ENCODE results near the gene PALLD.
A peak's percentile ranks its signal among the peaks of the same experiment; 100 is the strongest.

PALLD gene

DNA sequence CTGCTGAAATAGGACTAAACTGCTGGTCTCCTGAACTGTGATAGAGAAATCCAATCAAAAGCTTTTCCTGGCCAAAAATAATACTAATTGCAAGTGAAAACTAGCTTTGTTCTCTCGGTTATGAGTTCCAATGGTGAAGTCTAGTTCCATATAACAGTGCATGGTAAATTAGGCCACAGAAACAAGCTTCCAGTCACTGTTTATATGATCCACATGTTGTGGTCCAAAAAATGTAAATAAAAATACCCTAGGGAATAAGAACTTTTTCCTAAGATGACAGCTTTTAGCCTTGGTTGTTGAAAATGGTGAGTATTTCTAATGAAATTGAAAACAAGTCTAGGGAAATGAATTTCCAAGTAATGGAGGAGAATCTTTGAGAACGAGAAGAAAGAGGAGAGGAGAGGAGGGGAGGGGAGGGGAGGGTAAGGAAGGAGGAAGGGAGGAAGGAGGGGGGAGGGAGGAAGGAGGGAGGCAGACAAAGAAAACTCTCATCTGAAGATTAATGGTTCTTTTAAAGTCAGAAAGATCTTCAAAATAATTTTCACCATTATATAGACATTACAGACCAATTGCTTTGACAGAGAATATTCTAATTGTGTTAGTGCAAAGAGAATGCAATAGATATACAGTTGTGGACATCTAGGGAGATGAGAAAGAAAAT is 26.1 kb downstream of the PALLD start:
- H3K9me3 ChIP-seq (replicated peaks in 1 of 2; ENCODE audit: control insufficient read depth in 2 of 2, insufficient read depth in 1 of 2, low read depth in 1 of 2, low read length in 2 of 2): no peaks in the 10 kb centered on the region
- WGBS, 2 donors (ENCODE audit: extremely low coverage in 2 of 2, insufficient read length in 2 of 2, insufficient replicate concordance in 1 of 2): no CpG with 5 or more reads among the region's 2 CpGs
- no peak overlapping the region for H4K8ac ChIP-seq (ENCODE audit: low read depth, low read length)

DNA sequence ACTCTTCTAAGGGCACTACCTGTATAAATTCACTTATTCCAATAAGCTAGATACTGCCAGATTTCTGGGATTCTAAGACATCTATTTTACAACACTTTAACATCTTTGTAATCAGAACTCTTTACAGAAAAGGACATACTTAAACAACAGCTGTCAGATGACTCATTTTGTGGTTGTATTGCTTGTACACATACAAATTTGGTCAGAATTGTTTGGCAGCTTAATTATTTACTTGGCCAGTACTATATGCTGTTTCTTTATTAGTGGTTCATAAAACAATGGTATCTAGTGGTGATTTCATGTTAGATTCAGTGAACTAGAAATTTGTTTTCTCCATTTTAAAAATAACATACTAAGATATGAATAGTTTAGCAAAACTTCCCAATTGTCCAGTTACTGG is 27.2 kb downstream of the PALLD start:
- H2AK5ac ChIP-seq (ENCODE audit: low read depth, low read length): no peak overlapping the region
- no peaks in the 10 kb centered on the region for H3K9me3 ChIP-seq (replicated peaks in 1 of 2; ENCODE audit: control insufficient read depth in 2 of 2, insufficient read depth in 1 of 2, low read depth in 1 of 2, low read length in 2 of 2)
- no peak overlapping the region for H2BK12ac ChIP-seq (ENCODE audit: low read length)
- H3K23ac ChIP-seq (ENCODE audit: low read depth, low read length, poor library complexity): no peak overlapping the region
- H3K18ac ChIP-seq (ENCODE audit: low read length): no peak overlapping the region
- H2BK15ac ChIP-seq (ENCODE audit: low read length): no peak overlapping the region
- no peak for DNase-seq (ENCODE audit: low spot score)
- H2BK120ac ChIP-seq (ENCODE audit: low read depth, low read length): no peak overlapping the region
- H3K14ac ChIP-seq (ENCODE audit: low read length): no peak overlapping the region
- H3K27ac ChIP-seq (replicated peaks; ENCODE audit: low read length): no peak overlapping the region
- no peaks in the 10 kb centered on the region for H3K79me1 ChIP-seq (ENCODE audit: low read depth, low read length)
- H3K36me3 ChIP-seq (replicated peaks in 1 of 2; ENCODE audit: control insufficient read depth in 2 of 2, insufficient read depth in 2 of 2, low read length in 2 of 2): no peaks in the 10 kb centered on the region
- H3K4me2 ChIP-seq (ENCODE audit: insufficient read depth, low read length, poor library complexity, severe bottlenecking): no peak overlapping the region
- H4K8ac ChIP-seq (ENCODE audit: low read depth, low read length): no peak overlapping the region
- H3K4me3 ChIP-seq (ENCODE audit: low read length in 2 of 2): no peak overlapping the region
- no peak overlapping the region for H2AFZ ChIP-seq (ENCODE audit: low read length)
- no peak overlapping the region for H2BK5ac ChIP-seq (ENCODE audit: low read length)
- H4K91ac ChIP-seq (ENCODE audit: low read depth, low read length, poor library complexity): no peak overlapping the region
- H3K27me3 ChIP-seq (ENCODE audit: control insufficient read depth in 3 of 3, insufficient read depth in 3 of 3, low read depth in 1 of 3, low read length in 3 of 3): no peaks in the 10 kb centered on the region
- H3K9ac ChIP-seq (ENCODE audit: low read depth, low read length, poor library complexity): no peak overlapping the region
- no peaks in the 10 kb centered on the region for H3K4me1 ChIP-seq (ENCODE audit: control insufficient read depth in 2 of 2, insufficient read depth in 1 of 2, low read depth in 1 of 2, low read length in 2 of 2)
- no peak overlapping the region for H3K4ac ChIP-seq (ENCODE audit: low read length)

More for the DNA sequence above, 26.1 kb downstream of the PALLD start:
- Histone ChIP-seq H2AFZ (ENCODE audit: low read length) (peak overlapping the region; percentile 35), H3K27me3 (ENCODE audit: control insufficient read depth in 3 of 3, insufficient read depth in 3 of 3, low read depth in 1 of 3, low read length in 3 of 3) (no peaks in the 10 kb centered on the region), H3K18ac (ENCODE audit: low read length) (no peak overlapping the region), H2BK15ac (ENCODE audit: low read length) (no peak overlapping the region), H3K4me1 (ENCODE audit: control insufficient read depth in 2 of 2, insufficient read depth in 1 of 2, low read depth in 1 of 2, low read length in 2 of 2) (no peaks in the 10 kb centered on the region), H3K9ac (ENCODE audit: low read depth, low read length, poor library complexity) (no peak overlapping the region), H3K79me1 (ENCODE audit: low read depth, low read length) (no peaks in the 10 kb centered on the region), H3K4ac (ENCODE audit: low read length) (no peak overlapping the region), H3K36me3 (replicated peaks in 1 of 2; ENCODE audit: control insufficient read depth in 2 of 2, insufficient read depth in 2 of 2, low read length in 2 of 2) (no peaks in the 10 kb centered on the region), H4K91ac (ENCODE audit: low read depth, low read length, poor library complexity) (no peak overlapping the region), H2BK120ac (ENCODE audit: low read depth, low read length) (no peak overlapping the region), H3K27ac (replicated peaks; ENCODE audit: low read length) (no peak overlapping the region), H3K14ac (ENCODE audit: low read length) (no peak overlapping the region), H3K4me2 (ENCODE audit: insufficient read depth, low read length, poor library complexity, severe bottlenecking) (no peak overlapping the region), H2AK5ac (ENCODE audit: low read depth, low read length) (no peak overlapping the region), H2BK12ac (ENCODE audit: low read length) (no peak overlapping the region), H3K23ac (ENCODE audit: low read depth, low read length, poor library complexity) (no peak overlapping the region), H3K4me3 (ENCODE audit: low read length in 2 of 2) (no peak overlapping the region), H2BK5ac (ENCODE audit: low read length) (no peak overlapping the region)
- no peak for DNase-seq (ENCODE audit: low spot score)

DNA sequence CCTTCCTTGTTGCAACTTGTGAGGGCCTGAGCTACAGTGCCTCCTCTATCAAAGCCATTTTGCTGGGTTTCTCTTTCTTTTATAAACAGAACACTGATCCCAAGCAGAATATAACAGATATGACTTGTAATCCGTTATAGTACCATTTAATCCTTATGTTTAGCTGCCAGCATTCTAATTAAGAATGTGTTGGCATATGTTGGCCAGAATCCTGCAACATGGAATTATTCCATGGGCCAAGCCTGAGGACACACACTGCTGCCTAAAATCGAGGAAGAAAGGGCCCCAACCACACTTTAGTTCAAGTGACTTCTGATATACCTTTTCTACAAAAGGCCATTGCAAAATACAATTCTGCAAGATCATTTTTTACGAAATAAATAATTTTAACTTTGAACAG is 28.0 kb downstream of the PALLD start:
- WGBS, 2 donors (ENCODE audit: extremely low coverage in 2 of 2, insufficient read length in 2 of 2, insufficient replicate concordance in 1 of 2): no CpG with 5 or more reads among the region's 3 CpGs
- no peak overlapping the region for H3K4ac ChIP-seq (ENCODE audit: low read length)
- DNase-seq (ENCODE audit: low spot score): no peak
- no peak overlapping the region for H4K91ac ChIP-seq (ENCODE audit: low read depth, low read length, poor library complexity)
- H4K8ac ChIP-seq (ENCODE audit: low read depth, low read length): no peak overlapping the region
- no peaks in the 10 kb centered on the region for H3K36me3 ChIP-seq (replicated peaks in 1 of 2; ENCODE audit: control insufficient read depth in 2 of 2, insufficient read depth in 2 of 2, low read length in 2 of 2)
- H3K27ac ChIP-seq (replicated peaks; ENCODE audit: low read length): no peak overlapping the region
- H2BK120ac ChIP-seq (ENCODE audit: low read depth, low read length): no peak overlapping the region
- H3K18ac ChIP-seq (ENCODE audit: low read length): no peak overlapping the region
- no peaks in the 10 kb centered on the region for H3K79me1 ChIP-seq (ENCODE audit: low read depth, low read length)
- H3K4me2 ChIP-seq (ENCODE audit: insufficient read depth, low read length, poor library complexity, severe bottlenecking): no peak overlapping the region
- peak overlapping the region; percentile 40 for H2AFZ ChIP-seq (ENCODE audit: low read length)
- H3K9me3 ChIP-seq (replicated peaks in 1 of 2; ENCODE audit: control insufficient read depth in 2 of 2, insufficient read depth in 1 of 2, low read depth in 1 of 2, low read length in 2 of 2): no peaks in the 10 kb centered on the region
- no peaks in the 10 kb centered on the region for H3K27me3 ChIP-seq (ENCODE audit: control insufficient read depth in 3 of 3, insufficient read depth in 3 of 3, low read depth in 1 of 3, low read length in 3 of 3)
- H3K4me3 ChIP-seq (ENCODE audit: low read length in 2 of 2): no peak overlapping the region
- no peak overlapping the region for H3K23ac ChIP-seq (ENCODE audit: low read depth, low read length, poor library complexity)
- no peak overlapping the region for H3K14ac ChIP-seq (ENCODE audit: low read length)
- no peak overlapping the region for H2AK5ac ChIP-seq (ENCODE audit: low read depth, low read length)
- no peak overlapping the region for H2BK15ac ChIP-seq (ENCODE audit: low read length)
- H3K4me1 ChIP-seq (ENCODE audit: control insufficient read depth in 2 of 2, insufficient read depth in 1 of 2, low read depth in 1 of 2, low read length in 2 of 2): no peaks in the 10 kb centered on the region
- H2BK5ac ChIP-seq (ENCODE audit: low read length): no peak overlapping the region
- H3K9ac ChIP-seq (ENCODE audit: low read depth, low read length, poor library complexity): no peak overlapping the region
- H2BK12ac ChIP-seq (ENCODE audit: low read length): no peak overlapping the region

DNA sequence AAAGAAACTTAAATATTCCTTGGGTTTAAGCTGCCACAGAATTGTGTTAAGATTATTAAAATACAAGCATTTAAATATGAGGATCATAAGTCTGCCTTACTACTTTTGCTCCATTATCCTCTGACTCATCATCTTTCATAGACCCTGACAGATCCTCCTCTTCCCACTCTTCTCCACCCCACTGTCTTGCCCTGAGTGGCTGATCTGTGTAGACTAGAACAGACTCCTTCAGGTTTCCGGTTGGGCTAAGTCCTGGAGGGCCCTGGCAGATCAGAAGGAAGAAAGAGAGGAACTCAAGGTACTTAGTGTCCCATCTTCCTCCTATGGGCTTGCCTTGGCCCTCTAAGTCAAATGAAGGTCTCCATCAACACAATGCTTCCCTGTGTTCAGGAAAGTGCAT is 30.7 kb downstream of the PALLD start:
- no peak overlapping the region for H3K27ac ChIP-seq (replicated peaks; ENCODE audit: low read length)
- no peak overlapping the region for H3K23ac ChIP-seq (ENCODE audit: low read depth, low read length, poor library complexity)
- H3K36me3 ChIP-seq (replicated peaks in 1 of 2; ENCODE audit: control insufficient read depth in 2 of 2, insufficient read depth in 2 of 2, low read length in 2 of 2): no peaks in the 10 kb centered on the region
- no peak overlapping the region for H2BK120ac ChIP-seq (ENCODE audit: low read depth, low read length)
- H3K4me2 ChIP-seq (ENCODE audit: insufficient read depth, low read length, poor library complexity, severe bottlenecking): no peak overlapping the region
- H2BK12ac ChIP-seq (ENCODE audit: low read length): no peak overlapping the region
- no peak overlapping the region for H2AK5ac ChIP-seq (ENCODE audit: low read depth, low read length)
- H2BK15ac ChIP-seq (ENCODE audit: low read length): no peak overlapping the region
- H3K4ac ChIP-seq (ENCODE audit: low read length): no peak overlapping the region
- H4K91ac ChIP-seq (ENCODE audit: low read depth, low read length, poor library complexity): no peak overlapping the region
- no peak for DNase-seq (ENCODE audit: low spot score)
- H3K14ac ChIP-seq (ENCODE audit: low read length): no peak overlapping the region
- H3K9me3 ChIP-seq (replicated peaks in 1 of 2; ENCODE audit: control insufficient read depth in 2 of 2, insufficient read depth in 1 of 2, low read depth in 1 of 2, low read length in 2 of 2): no peaks in the 10 kb centered on the region
- H3K18ac ChIP-seq (ENCODE audit: low read length): no peak overlapping the region
- no CpG with 5 or more reads among the region's 1 CpG for WGBS, 2 donors (ENCODE audit: extremely low coverage in 2 of 2, insufficient read length in 2 of 2, insufficient replicate concordance in 1 of 2)
- H3K79me1 ChIP-seq (ENCODE audit: low read depth, low read length): no peaks in the 10 kb centered on the region
- no peak overlapping the region for H2AFZ ChIP-seq (ENCODE audit: low read length)
- H3K4me1 ChIP-seq (ENCODE audit: control insufficient read depth in 2 of 2, insufficient read depth in 1 of 2, low read depth in 1 of 2, low read length in 2 of 2): no peaks in the 10 kb centered on the region
- no peak overlapping the region for H2BK5ac ChIP-seq (ENCODE audit: low read length)
- H3K9ac ChIP-seq (ENCODE audit: low read depth, low read length, poor library complexity): no peak overlapping the region
- no peak overlapping the region for H3K4me3 ChIP-seq (ENCODE audit: low read length in 2 of 2)
- H3K27me3 ChIP-seq (ENCODE audit: control insufficient read depth in 3 of 3, insufficient read depth in 3 of 3, low read depth in 1 of 3, low read length in 3 of 3): peaks cover 0 to 2% (median 0%) of the 10 kb centered on the region in 3 experiments
- no peak overlapping the region for H4K8ac ChIP-seq (ENCODE audit: low read depth, low read length)

All from neuronal stem cell (in vitro differentiated cells).